Activated T-helper 1 cell treated with Interleukin-2 at 50 U/mL for 16 hours (primary cell): ENCODE measurements around the gene CNTNAP5.

Experiments used
- DNase-seq: peaks from one replicate; pipeline ENCODE4 v3.0.0-alpha.2; 2020; ENCODE audit warnings: low read depth

The CNTNAP5 gene

GRCh38 chr2:124814968-124815745 lies 790.1 kb downstream of the CNTNAP5 start:
- no peak for DNase-seq

GRCh38 chr2:124816007-124816406 lies 790.9 kb downstream of the CNTNAP5 start:
- no peak for DNase-seq

GRCh38 chr2:124822516-124822915 lies 797.4 kb downstream of the CNTNAP5 start:
- DNase-seq: no peak

- DNase-seq: no peak
Observed at GRCh38 chr2:124824441-124824840, 799.4 kb downstream of the CNTNAP5 start.

- DNase-seq: no peak
Observed at GRCh38 chr2:124832521-124832920, 807.4 kb downstream of the CNTNAP5 start.

- DNase-seq: no peak
Observed at GRCh38 chr2:124834331-124834730, 809.2 kb downstream of the CNTNAP5 start.

- DNase-seq: no peak
Observed at GRCh38 chr2:124835331-124835730, 810.2 kb downstream of the CNTNAP5 start.

GRCh38 chr2:124836416-124836815 lies 811.3 kb downstream of the CNTNAP5 start:
- no peak for DNase-seq

- no peak for DNase-seq
Observed at GRCh38 chr2:124837496-124837895, 812.4 kb downstream of the CNTNAP5 start.

- DNase-seq: no peak
Observed at GRCh38 chr2:124838406-124838805, 813.3 kb downstream of the CNTNAP5 start.

- DNase-seq: no peak
Observed at GRCh38 chr2:124867247-124867646, 842.2 kb downstream of the CNTNAP5 start.

- DNase-seq: no peak
Observed at GRCh38 chr2:124874219-124874618, 849.1 kb downstream of the CNTNAP5 start.

- DNase-seq: no peak
Observed at GRCh38 chr2:124874676-124875075, 849.6 kb downstream of the CNTNAP5 start.

GRCh38 chr2:124875627-124876244 lies 850.6 kb downstream of the CNTNAP5 start:
- DNase-seq: no peak

GRCh38 chr2:124877141-124877577 lies 852.1 kb downstream of the CNTNAP5 start:
- DNase-seq: no peak

GRCh38 chr2:124879640-124880039 lies 854.6 kb downstream of the CNTNAP5 start:
- no peak for DNase-seq

- DNase-seq: no peak
Observed at GRCh38 chr2:124880995-124881394, 855.9 kb downstream of the CNTNAP5 start.

- DNase-seq: no peak
Observed at GRCh38 chr2:124882423-124882822, 857.3 kb downstream of the CNTNAP5 start.

GRCh38 chr2:124883595-124883994 lies 858.5 kb downstream of the CNTNAP5 start:
- DNase-seq: no peak

GRCh38 chr2:124884315-124884714 lies 859.2 kb downstream of the CNTNAP5 start:
- DNase-seq: no peak

GRCh38 chr2:124886216-124886615 lies 861.1 kb downstream of the CNTNAP5 start:
- DNase-seq: no peak

GRCh38 chr2:124887466-124887865 lies 862.4 kb downstream of the CNTNAP5 start:
- no peak for DNase-seq

- DNase-seq: no peak
Observed at GRCh38 chr2:124888431-124888830, 863.3 kb downstream of the CNTNAP5 start.

GRCh38 chr2:124894199-124894598 lies 869.1 kb downstream of the CNTNAP5 start:
- DNase-seq: no peak
